SK-N-SH (cell line): ENCODE measurements around the gene BCAS3. TPM values are rescaled to one million over a fixed set of nuclear protein-coding genes. Genes with fewer than 3 reads are reported as not detected.
A peak's percentile ranks its signal among the peaks of the same experiment; 100 is the strongest.

Source experiments
- CTCF ChIA-PET: fragments of 300-600, 350-600 bp; formaldehyde crosslinking; extraction: SDS; loops from one replicate; lab custom pipeline; 2021; lab: Yijun Ruan, JAX
- POLR2A ChIA-PET: fragments of 350-600 bp; sonication (Branson Sonifier 250); formaldehyde crosslinking; extraction: SDS; loops from one replicate; lab custom pipeline; 2020; ENCODE audit warnings: antibody characterized with exemption, inconsistent platforms; lab: Yijun Ruan, JAX
- DNase-seq: peaks from one replicate; pipeline ENCODE4 v3.0.0; 2012
- H2AFZ ChIP-seq: fragments of 200-600 bp; sonication (generic); 2 replicates; pipeline ENCODE4 v1.8.1; 2016; ENCODE audit warnings: antibody characterized with exemption, mild to moderate bottlenecking, low read depth
- H3F3A ChIP-seq: fragments of 200-600 bp; sonication (generic); replicated peaks from 2 replicates; pipeline ENCODE3; 2016; ENCODE audit warnings: antibody characterized with exemption, mild to moderate bottlenecking; ENCODE audit not compliant: insufficient read depth
- H3K27ac ChIP-seq, 2 experiments: fragments of 200-500 bp in 1 of 2; fragments of 200-600 bp in 1 of 2; sonication (Bioruptor generic) in 1 of 2; sonication (generic), shearing (Covaris generic) in 1 of 2; 2 replicates each; pipeline versions ENCODE4 v1.5.1 to v1.6.1; 2014 to 2016; ENCODE audit warnings: low read depth in 2 of 2, inconsistent platforms in 1 of 2, low read length in 1 of 2, mild to moderate bottlenecking in 1 of 2, mixed read lengths in 1 of 2
- H3K27me3 ChIP-seq: fragments of 200-600 bp; sonication (generic), shearing (Covaris generic); 2 replicates; pipeline ENCODE4 v1.6.1; 2016; ENCODE audit warnings: mixed run types; ENCODE audit not compliant: insufficient read depth
- H3K36me3 ChIP-seq, 2 experiments: fragments of 200-500 bp in 1 of 2; fragments of 200-600 bp in 1 of 2; sonication (Bioruptor generic) in 1 of 2; sonication (generic) in 1 of 2; replicated peaks in 1 of 2; 2 replicates each; pipeline versions ENCODE3 to v1.5.1; 2014 to 2016; ENCODE audit warnings: low read length in 1 of 2, mild to moderate bottlenecking in 1 of 2; ENCODE audit not compliant: insufficient read depth in 2 of 2, control insufficient read depth in 1 of 2
- H3K4me1 ChIP-seq, 2 experiments: fragments of 200-500 bp in 1 of 2; fragments of 200-600 bp in 1 of 2; sonication (Bioruptor generic) in 1 of 2; sonication (generic), shearing (Covaris generic) in 1 of 2; 2 replicates each; pipeline versions ENCODE4 v1.5.1 to v1.6.1; 2014 to 2016; ENCODE audit warnings: low read depth in 1 of 2, low read length in 1 of 2, mixed run types in 1 of 2; ENCODE audit not compliant: insufficient read depth in 2 of 2, control insufficient read depth in 1 of 2
- H3K4me2 ChIP-seq: fragments of 200-600 bp; sonication (generic), shearing (Covaris generic); 2 replicates; pipeline ENCODE4 v1.6.1; 2017; ENCODE audit warnings: mixed run types
- H3K4me3 ChIP-seq, 2 experiments: fragments of 200-500 bp in 1 of 2; fragments of 200-600 bp in 1 of 2; sonication (Bioruptor generic) in 1 of 2; sonication (generic), shearing (Covaris generic) in 1 of 2; 2 replicates each; pipeline versions ENCODE4 v1.5.1 to v1.8.1; 2014 to 2016; ENCODE audit warnings: low read depth in 2 of 2, inconsistent platforms in 1 of 2, low read length in 1 of 2, mild to moderate bottlenecking in 1 of 2, mixed read lengths in 1 of 2, moderate library complexity in 1 of 2
- H3K79me2 ChIP-seq: fragments of 200-600 bp; sonication (generic); 2 replicates; pipeline ENCODE4 v1.8.1; 2017; ENCODE audit warnings: mild to moderate bottlenecking; ENCODE audit not compliant: insufficient read depth
- H3K9ac ChIP-seq: fragments of 200-600 bp; sonication (generic); 2 replicates; pipeline ENCODE4 v1.6.1; 2017; ENCODE audit warnings: mixed run types
- H3K9me2 ChIP-seq: fragments of 200-600 bp; sonication (generic); 2 replicates; pipeline ENCODE4 v1.6.1; 2017; ENCODE audit warnings: mixed run types
- H3K9me3 ChIP-seq: fragments of 200-600 bp; sonication (generic); 2 replicates; pipeline ENCODE4 v1.6.1; 2017; ENCODE audit warnings: mixed run types, mild to moderate bottlenecking, moderate library complexity
- H4K20me1 ChIP-seq: fragments of 200-600 bp; sonication (generic); 2 replicates; pipeline ENCODE4 v1.6.1; 2017; ENCODE audit warnings: mild to moderate bottlenecking, mixed run types; ENCODE audit not compliant: insufficient read depth
- CHD2 ChIP-seq: fragments of 150-350 bp; IDR thresholded peaks from 2 replicates; pipeline ENCODE4 v1.6.1; 2018; ENCODE audit warnings: low read length; ENCODE audit not compliant: partially characterized antibody
- ELF1 ChIP-seq: IDR thresholded peaks from 2 replicates; pipeline ENCODE4 v1.4.0; 2012
- EP300 ChIP-seq, 2 experiments: IDR thresholded peaks; 2 replicates each; pipeline versions ENCODE4 v1.4.0 to v1.6.1; 2012; ENCODE audit warnings: borderline replicate concordance in 1 of 2, low read depth in 1 of 2, low read length in 1 of 2
- EZH2phosphoT487 ChIP-seq: fragments of 200-600 bp; sonication (generic); IDR thresholded peaks from 2 replicates; pipeline ENCODE4 v1.6.1; 2017; ENCODE audit warnings: low read depth, mixed run types, mild to moderate bottlenecking, antibody characterized with exemption, moderate library complexity, borderline replicate concordance
- FOSL2 ChIP-seq: IDR thresholded peaks from 2 replicates; pipeline ENCODE4 v1.4.0; 2012; ENCODE audit warnings: low read depth, mild to moderate bottlenecking, moderate library complexity, borderline replicate concordance
- JUND ChIP-seq: IDR thresholded peaks from 2 replicates; pipeline ENCODE4 v1.4.0; 2012
- MEF2A ChIP-seq: IDR thresholded peaks from 2 replicates; pipeline ENCODE4 v1.4.0; 2012; ENCODE audit warnings: low read depth, borderline replicate concordance
- NFIC ChIP-seq: IDR thresholded peaks from 2 replicates; pipeline ENCODE4 v1.4.0; 2012; ENCODE audit warnings: borderline replicate concordance
- NRF1 ChIP-seq: IDR thresholded peaks from 2 replicates; pipeline ENCODE4 v1.6.1; 2012; ENCODE audit warnings: low read depth, mild to moderate bottlenecking, low read length
- POLR2AphosphoS5 ChIP-seq: IDR thresholded peaks from 2 replicates; pipeline ENCODE4 v1.6.1; 2012; ENCODE audit warnings: low read depth, low read length
- RAD21 ChIP-seq: IDR thresholded peaks from 2 replicates; pipeline ENCODE4 v1.6.1; 2012; ENCODE audit warnings: mild to moderate bottlenecking, low read length
- RFX5 ChIP-seq: IDR thresholded peaks from 2 replicates; pipeline ENCODE4 v1.6.1; 2012; ENCODE audit warnings: mild to moderate bottlenecking, improper control_type of control experiment, low read length
- SIN3A ChIP-seq: IDR thresholded peaks from 2 replicates; pipeline ENCODE4 v1.6.1; 2012; ENCODE audit warnings: low read depth, mild to moderate bottlenecking, low read length, moderate library complexity, borderline replicate concordance
- SMC3 ChIP-seq: IDR thresholded peaks from 2 replicates; pipeline ENCODE4 v1.6.1; 2012; ENCODE audit warnings: low read depth, low read length, improper control_type of control experiment
- TAF1 ChIP-seq: IDR thresholded peaks from 2 replicates; pipeline ENCODE4 v1.6.1; 2012; ENCODE audit warnings: low read depth, mild to moderate bottlenecking, low read length, moderate library complexity, borderline replicate concordance
- TCF12 ChIP-seq: IDR thresholded peaks from 2 replicates; pipeline ENCODE4 v1.4.0; 2012
- USF1 ChIP-seq: IDR thresholded peaks from 2 replicates; pipeline ENCODE4 v1.4.0; 2012; ENCODE audit warnings: low read depth, borderline replicate concordance
- WGBS: methylation state at CpG from one replicate; pipeline ENCODE4 v1.1.6; 2017; ENCODE audit warnings: low lambda C conversion rate; 5-methylcytosine and 5-hydroxymethylcytosine counted together
- polyA plus RNA-seq, 3 experiments: library from polyadenylated mRNA; depleted of rRNA; stranded (reverse); fragments of >200 nt; gene quantifications; 2 replicates each; pipeline ENCODE4 v1.2.3, GENCODE V29; 2012
- TF ChIP-seq, protein P1 (sequence below): fragments of 200-600 bp; sonication (generic); IDR thresholded peaks from 2 replicates; pipeline ENCODE4 v1.6.1; 2017; ENCODE audit warnings: antibody characterized with exemption, mild to moderate bottlenecking, moderate library complexity
- TF ChIP-seq, protein P2 (sequence below): IDR thresholded peaks from 2 replicates; pipeline ENCODE4 v1.4.0; 2012; ENCODE audit warnings: low read depth
- TF ChIP-seq, protein P3 (sequence below): IDR thresholded peaks from 2 replicates; pipeline ENCODE4; 2012

BCAS3 gene
- polyA plus RNA-seq, 1 of the 3 experiments (the other 2 are of a cell fraction), result 5.9 TPM

DNA sequence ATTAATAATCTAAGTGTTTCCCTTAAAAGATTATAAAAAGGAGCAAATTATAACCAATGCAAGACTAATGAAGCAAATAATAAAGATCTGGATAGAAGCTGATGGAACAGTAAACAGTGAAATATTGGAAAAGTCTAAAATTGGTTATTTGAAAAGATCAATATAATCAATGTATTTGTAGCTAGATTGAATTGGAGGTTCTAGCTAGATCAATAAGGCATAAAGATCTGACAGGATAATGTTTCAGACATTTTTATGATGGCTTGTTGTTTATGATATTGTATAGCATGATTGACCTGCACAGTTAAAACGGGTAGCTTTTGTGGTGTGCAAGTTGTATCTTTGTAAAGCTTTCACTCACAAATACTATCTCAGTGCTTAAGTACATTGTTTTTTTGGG lies 245.3 kb downstream of the BCAS3 start:
- no peak for DNase-seq
- no peak overlapping the region for H3K4me2 ChIP-seq
- H3K9me3 ChIP-seq, result no peaks in the 10 kb centered on the region
- H3K27me3 ChIP-seq, result no peaks in the 10 kb centered on the region
- no peaks in the 10 kb centered on the region for H3K4me1 ChIP-seq
- POLR2A ChIA-PET, result no interaction called here
- H3F3A ChIP-seq, result peaks cover 12% of the 10 kb centered on the region
- H3K27ac ChIP-seq, result no peak overlapping the region
- no peak overlapping the region for H3K9ac ChIP-seq
- no peaks in the 10 kb centered on the region for H3K79me2 ChIP-seq
- H3K36me3 ChIP-seq, result peaks cover 0 to 5% of the 10 kb centered on the region in 2 experiments
- no peaks in the 10 kb centered on the region for H4K20me1 ChIP-seq
- TF ChIP-seq NRF1 (no peak), FOSL2 (no peak), RAD21 (no peak), TAF1 (no peak), ELF1 (no peak), EZH2phosphoT487 (no peak), SMC3 (no peak), CHD2 (no peak), POLR2AphosphoS5 (no peak), USF1 (no peak), TCF12 (no peak)
- TF ChIP-seq, protein P1, sequence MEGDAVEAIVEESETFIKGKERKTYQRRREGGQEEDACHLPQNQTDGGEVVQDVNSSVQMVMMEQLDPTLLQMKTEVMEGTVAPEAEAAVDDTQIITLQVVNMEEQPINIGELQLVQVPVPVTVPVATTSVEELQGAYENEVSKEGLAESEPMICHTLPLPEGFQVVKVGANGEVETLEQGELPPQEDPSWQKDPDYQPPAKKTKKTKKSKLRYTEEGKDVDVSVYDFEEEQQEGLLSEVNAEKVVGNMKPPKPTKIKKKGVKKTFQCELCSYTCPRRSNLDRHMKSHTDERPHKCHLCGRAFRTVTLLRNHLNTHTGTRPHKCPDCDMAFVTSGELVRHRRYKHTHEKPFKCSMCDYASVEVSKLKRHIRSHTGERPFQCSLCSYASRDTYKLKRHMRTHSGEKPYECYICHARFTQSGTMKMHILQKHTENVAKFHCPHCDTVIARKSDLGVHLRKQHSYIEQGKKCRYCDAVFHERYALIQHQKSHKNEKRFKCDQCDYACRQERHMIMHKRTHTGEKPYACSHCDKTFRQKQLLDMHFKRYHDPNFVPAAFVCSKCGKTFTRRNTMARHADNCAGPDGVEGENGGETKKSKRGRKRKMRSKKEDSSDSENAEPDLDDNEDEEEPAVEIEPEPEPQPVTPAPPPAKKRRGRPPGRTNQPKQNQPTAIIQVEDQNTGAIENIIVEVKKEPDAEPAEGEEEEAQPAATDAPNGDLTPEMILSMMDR, result no peak
- TF ChIP-seq, protein P2, sequence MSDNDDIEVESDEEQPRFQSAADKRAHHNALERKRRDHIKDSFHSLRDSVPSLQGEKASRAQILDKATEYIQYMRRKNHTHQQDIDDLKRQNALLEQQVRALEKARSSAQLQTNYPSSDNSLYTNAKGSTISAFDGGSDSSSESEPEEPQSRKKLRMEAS, result no peak
- H2AFZ ChIP-seq, result no peak overlapping the region
- no peak overlapping the region for H3K4me3 ChIP-seq
- peaks cover 3% of the 10 kb centered on the region; the same call in 1 of the 2 replicates for H3K9me2 ChIP-seq
- CTCF ChIA-PET, result interaction anchor here (1.1 to 1.4 kb wide), 3 partner anchors 20 to 202 kb away, joined by 4 to 5 read pairs (median 4); no protein-coding TSS in a partner anchor
- WGBS, result 94% methylated on average over 1 of the region's 1 CpG

GRCh38 chr17:60926466-60927183 lies 249.0 kb downstream of the BCAS3 start:
- no peak for TF ChIP-seq ELF1
- TF ChIP-seq EP300 (IDR thresholded peaks at IDR 0.05; ENCODE audit: borderline replicate concordance in 1 of 2, low read depth in 1 of 2, low read length in 1 of 2), result 0 out of 4 replicates have a peak, but pooled peaks of 1 of the 2 experiments have one; percentile 24
- TF ChIP-seq JUND, result peak; percentile 53
- peak; percentile 40; the same call in 1 of the 2 replicates for TF ChIP-seq TCF12
- TF ChIP-seq POLR2AphosphoS5, result no peak
- TF ChIP-seq MEF2A, result no peak
- TF ChIP-seq, protein P3, sequence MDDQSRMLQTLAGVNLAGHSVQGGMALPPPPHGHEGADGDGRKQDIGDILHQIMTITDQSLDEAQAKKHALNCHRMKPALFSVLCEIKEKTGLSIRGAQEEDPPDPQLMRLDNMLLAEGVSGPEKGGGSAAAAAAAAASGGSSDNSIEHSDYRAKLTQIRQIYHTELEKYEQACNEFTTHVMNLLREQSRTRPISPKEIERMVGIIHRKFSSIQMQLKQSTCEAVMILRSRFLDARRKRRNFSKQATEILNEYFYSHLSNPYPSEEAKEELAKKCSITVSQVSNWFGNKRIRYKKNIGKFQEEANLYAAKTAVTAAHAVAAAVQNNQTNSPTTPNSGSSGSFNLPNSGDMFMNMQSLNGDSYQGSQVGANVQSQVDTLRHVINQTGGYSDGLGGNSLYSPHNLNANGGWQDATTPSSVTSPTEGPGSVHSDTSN, result peak; percentile 76
- peak; percentile 44; the same call in 1 of the 2 replicates for TF ChIP-seq FOSL2
- no peak for TF ChIP-seq RFX5
- TF ChIP-seq SIN3A, result no peak
- no peak for TF ChIP-seq NFIC
- Histone ChIP-seq H3K27ac (no peak overlapping the region), H2AFZ (no peak overlapping the region), H3K4me3 (no peak overlapping the region), H3K79me2 (no peaks in the 10 kb centered on the region), H3F3A (peaks cover 12% of the 10 kb centered on the region), H3K4me2 (no peak overlapping the region), H3K36me3 (peaks cover 0 to 5% of the 10 kb centered on the region in 2 experiments), H3K9me2 (no peaks in the 10 kb centered on the region), H3K27me3 (no peaks in the 10 kb centered on the region), H3K9me3 (no peaks in the 10 kb centered on the region), H3K9ac (no peak overlapping the region), H3K4me1 (no peaks in the 10 kb centered on the region), H4K20me1 (no peaks in the 10 kb centered on the region)
- ChIA-PET CTCF (no interaction called here), POLR2A (no interaction called here)
- WGBS, result 82% methylated on average over 3 of the region's 3 CpGs
- DNase-seq, result no peak
